Keratinocyte (primary cell): Measurements from ENCODE around the gene NOL9.

ENCODE experiments used
- EZH2 ChIP-seq: IDR thresholded peaks from one replicate; pipeline ENCODE4 v1.6.1; 2012; ENCODE audit warnings: inconsistent platforms, mild to moderate bottlenecking, low read length, moderate library complexity
- TF ChIP-seq, protein P1 (sequence below), 3 experiments: IDR thresholded peaks in 1 of 3; conservative IDR thresholded peaks in 1 of 3; optimal IDR thresholded peaks in 1 of 3; 2 replicates in 2 of 3; 3 replicates in 1 of 3; pipeline versions ENCODE3 to v1.5.1; 2011; ENCODE audit warnings: low read length in 3 of 3, mild to moderate bottlenecking in 3 of 3, moderate library complexity in 2 of 3, control low read depth in 1 of 3, inconsistent platforms in 1 of 3; ENCODE audit not compliant: insufficient read depth in 2 of 3; ENCODE audit errors: extremely low read depth in 1 of 3

DNA sequence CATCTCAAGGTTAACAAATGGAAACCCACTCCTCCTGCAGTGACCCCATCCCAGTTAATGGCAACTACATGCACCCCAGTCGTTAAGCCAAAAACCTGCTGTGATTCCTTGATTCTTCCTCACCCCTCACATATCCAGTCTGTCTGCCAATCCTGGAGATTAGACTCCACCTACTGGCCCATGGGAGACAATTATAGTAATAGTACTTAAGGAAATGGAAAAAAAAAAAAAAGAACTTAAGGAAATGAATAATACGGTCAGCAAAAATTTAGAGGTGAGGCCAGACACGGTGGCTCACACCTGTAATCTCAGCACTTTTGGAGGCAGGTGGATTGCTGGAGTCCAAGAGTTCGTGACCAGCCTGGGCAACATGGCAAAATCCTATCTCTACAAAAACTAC, 7.0 kb downstream of the NOL9 start:
- TF ChIP-seq, protein P1, sequence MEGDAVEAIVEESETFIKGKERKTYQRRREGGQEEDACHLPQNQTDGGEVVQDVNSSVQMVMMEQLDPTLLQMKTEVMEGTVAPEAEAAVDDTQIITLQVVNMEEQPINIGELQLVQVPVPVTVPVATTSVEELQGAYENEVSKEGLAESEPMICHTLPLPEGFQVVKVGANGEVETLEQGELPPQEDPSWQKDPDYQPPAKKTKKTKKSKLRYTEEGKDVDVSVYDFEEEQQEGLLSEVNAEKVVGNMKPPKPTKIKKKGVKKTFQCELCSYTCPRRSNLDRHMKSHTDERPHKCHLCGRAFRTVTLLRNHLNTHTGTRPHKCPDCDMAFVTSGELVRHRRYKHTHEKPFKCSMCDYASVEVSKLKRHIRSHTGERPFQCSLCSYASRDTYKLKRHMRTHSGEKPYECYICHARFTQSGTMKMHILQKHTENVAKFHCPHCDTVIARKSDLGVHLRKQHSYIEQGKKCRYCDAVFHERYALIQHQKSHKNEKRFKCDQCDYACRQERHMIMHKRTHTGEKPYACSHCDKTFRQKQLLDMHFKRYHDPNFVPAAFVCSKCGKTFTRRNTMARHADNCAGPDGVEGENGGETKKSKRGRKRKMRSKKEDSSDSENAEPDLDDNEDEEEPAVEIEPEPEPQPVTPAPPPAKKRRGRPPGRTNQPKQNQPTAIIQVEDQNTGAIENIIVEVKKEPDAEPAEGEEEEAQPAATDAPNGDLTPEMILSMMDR (optimal IDR thresholded peaks at IDR 0.05 in 1 of 3, IDR thresholded peaks at IDR 0.05 in 1 of 3, conservative IDR thresholded peaks at IDR 0.05 in 1 of 3; ENCODE audit: extremely low read depth in 1 of 3, insufficient read depth in 2 of 3, low read length in 3 of 3) = peak in 2 of 3 experiments; percentile 7 to 18
- no peak for TF ChIP-seq EZH2
